IMR-90 (cell line): ENCODE results near the gene ASCL3. TPM values are rescaled to one million over a fixed set of nuclear protein-coding genes. Genes with fewer than 3 reads are reported as not detected.
A peak's percentile ranks its signal among the peaks of the same experiment; 100 is the strongest.

Experiments used
- ATAC-seq: fragments of 200-7000 bp; cut with Tn5 transposase; 2 replicates; pipeline ENCODE4 v1.9.1; 2020; ENCODE audit warnings: low read depth, mild to moderate bottlenecking, moderate library complexity
- BruUV-seq: library from RNA; stranded (reverse); fragments of 400-500 nt; replicated peaks from 2 replicates; lab custom pipeline; 2021; lab: Mats Ljungman, UMichigan
- CTCF ChIA-PET: fragments of 300-600 bp; formaldehyde crosslinking; extraction: SDS; loops from one replicate; lab custom pipeline; 2021; ENCODE audit warnings: antibody characterized with exemption; lab: Yijun Ruan, JAX
- POLR2A ChIA-PET: fragments of 300-600 bp; sonication (Branson Sonifier 250); formaldehyde crosslinking; loops from one replicate; lab custom pipeline; 2022; ENCODE audit warnings: antibody characterized with exemption; ENCODE audit not compliant: unreplicated experiment; lab: Charles Lee
- DNase-seq: peaks from one replicate; pipeline ENCODE4 v3.0.0; 2013
- H2AFZ ChIP-seq: replicated peaks from 2 replicates; pipeline ENCODE3; 2013; ENCODE audit warnings: low read length, mild to moderate bottlenecking; ENCODE audit not compliant: poor library complexity
- H2AK5ac ChIP-seq: 2 replicates; pipeline ENCODE4 v1.6.1; 2013; ENCODE audit warnings: low read depth, low read length, inconsistent platforms
- H2AK9ac ChIP-seq: replicated peaks from 2 replicates; pipeline ENCODE3; 2013; ENCODE audit warnings: mild to moderate bottlenecking, low read depth, low read length, moderate library complexity; ENCODE audit not compliant: poor library complexity
- H2BK120ac ChIP-seq: 2 replicates; pipeline ENCODE4 v1.6.1; 2013; ENCODE audit warnings: low read depth, low read length, inconsistent platforms
- H2BK15ac ChIP-seq: 3 replicates; pipeline ENCODE4 v1.6.1; 2013; ENCODE audit warnings: low read depth, low read length, inconsistent platforms
- H2BK20ac ChIP-seq: 2 replicates; pipeline ENCODE4 v1.6.1; 2013; ENCODE audit warnings: low read depth, mild to moderate bottlenecking, inconsistent platforms, low read length, moderate library complexity
- H2BK5ac ChIP-seq: 2 replicates; pipeline ENCODE4 v1.6.1; 2013; ENCODE audit warnings: mild to moderate bottlenecking, low read depth, low read length, inconsistent platforms; ENCODE audit not compliant: poor library complexity, severe bottlenecking
- H3K14ac ChIP-seq: replicated peaks from 2 replicates; pipeline ENCODE4 v1.6.1; 2013; ENCODE audit warnings: low read depth, low read length, inconsistent platforms
- H3K18ac ChIP-seq: 2 replicates; pipeline ENCODE4 v1.6.1; 2013; ENCODE audit warnings: low read depth, low read length, control low read depth
- H3K23ac ChIP-seq: 2 replicates; pipeline ENCODE4 v1.6.1; 2013; ENCODE audit warnings: low read depth, low read length, inconsistent platforms
- H3K27ac ChIP-seq: 2 replicates; pipeline ENCODE4 v1.5.1; 2013; ENCODE audit warnings: mild to moderate bottlenecking, control low read depth, low read length; ENCODE audit not compliant: insufficient read depth
- H3K27me3 ChIP-seq: 2 replicates; pipeline ENCODE4 v1.6.1; 2013; ENCODE audit warnings: low read length; ENCODE audit not compliant: control insufficient read depth, insufficient read depth
- H3K36me3 ChIP-seq: 2 replicates; pipeline ENCODE4 v1.6.1; 2013; ENCODE audit warnings: low read length, mixed read lengths; ENCODE audit not compliant: control insufficient read depth, insufficient read depth
- H3K4ac ChIP-seq: 2 replicates; pipeline ENCODE4 v1.6.1; 2013; ENCODE audit warnings: low read depth, low read length, inconsistent platforms
- H3K4me1 ChIP-seq: 2 replicates; pipeline ENCODE4 v1.6.1; 2013; ENCODE audit warnings: low read length, mixed read lengths; ENCODE audit not compliant: control insufficient read depth, insufficient read depth
- H3K4me2 ChIP-seq: 2 replicates; pipeline ENCODE4 v1.6.1; 2013; ENCODE audit warnings: low read depth, mild to moderate bottlenecking, control low read depth, low read length, moderate library complexity
- H3K4me3 ChIP-seq: 2 replicates; pipeline ENCODE4 v1.5.1; 2013; ENCODE audit warnings: low read depth, mild to moderate bottlenecking, control low read depth, low read length, moderate library complexity; ENCODE audit not compliant: insufficient read depth
- H3K56ac ChIP-seq: 2 replicates; pipeline ENCODE4 v1.6.1; 2013; ENCODE audit warnings: low read length, inconsistent platforms; ENCODE audit not compliant: insufficient read depth; ENCODE audit errors: extremely low read depth
- H3K79me1 ChIP-seq, 2 experiments: 2 replicates each; pipeline ENCODE4 v1.6.1; 2013; ENCODE audit warnings: low read length in 2 of 2, inconsistent platforms in 1 of 2, low read depth in 1 of 2
- H3K9ac ChIP-seq: 2 replicates; pipeline ENCODE4 v1.6.1; 2013; ENCODE audit warnings: low read depth, low read length, control low read depth
- H3K9me1 ChIP-seq: 2 replicates; pipeline ENCODE4 v1.6.1; 2013; ENCODE audit warnings: low read length, inconsistent platforms; ENCODE audit not compliant: insufficient read depth
- H3K9me3 ChIP-seq: 2 replicates; pipeline ENCODE4 v1.6.1; 2013; ENCODE audit warnings: low read length; ENCODE audit not compliant: control insufficient read depth, insufficient read depth
- H4K20me1 ChIP-seq: 2 replicates; pipeline ENCODE4 v1.6.1; 2013; ENCODE audit warnings: low read length, inconsistent platforms; ENCODE audit not compliant: insufficient read depth
- H4K5ac ChIP-seq: 2 replicates; pipeline ENCODE4 v1.6.1; 2013; ENCODE audit warnings: mild to moderate bottlenecking, low read depth, low read length, control low read depth
- H4K8ac ChIP-seq, 2 experiments: 2 replicates each; pipeline ENCODE4 v1.6.1; 2013; ENCODE audit warnings: low read depth in 2 of 2, low read length in 2 of 2, control low read depth in 1 of 2, inconsistent platforms in 1 of 2
- H4K91ac ChIP-seq: 2 replicates; pipeline ENCODE4 v1.6.1; 2013; ENCODE audit warnings: low read depth, low read length, inconsistent platforms; ENCODE audit not compliant: insufficient read depth
- BHLHE40 ChIP-seq: fragments of 150-350 bp; IDR thresholded peaks from 2 replicates; pipeline ENCODE4 v1.6.1; 2016; ENCODE audit warnings: mild to moderate bottlenecking, low read depth, low read length
- CEBPB ChIP-seq: IDR thresholded peaks from 2 replicates; pipeline ENCODE4 v1.6.1; 2012; ENCODE audit warnings: low read depth, low read length, improper control_type of control experiment
- CHD1 ChIP-seq: IDR thresholded peaks from 2 replicates; pipeline ENCODE4 v1.6.1; 2012; ENCODE audit warnings: low read depth, low read length, improper control_type of control experiment
- CTCF ChIP-seq: conservative IDR thresholded peaks from 2 replicates; pipeline ENCODE4 v1.5.1; 2012; ENCODE audit warnings: mild to moderate bottlenecking, low read depth, low read length, improper control_type of control experiment
- ELK1 ChIP-seq: fragments of 150-350 bp; IDR thresholded peaks from 2 replicates; pipeline ENCODE4 v1.6.1; 2016; ENCODE audit warnings: low read depth, mild to moderate bottlenecking, low read length, moderate library complexity, borderline replicate concordance
- FOS ChIP-seq: fragments of 150-350 bp; IDR thresholded peaks from 2 replicates; pipeline ENCODE4 v1.6.1; 2016; ENCODE audit warnings: low read depth, low read length
- MAFK ChIP-seq: IDR thresholded peaks from 2 replicates; pipeline ENCODE4 v1.6.1; 2012; ENCODE audit warnings: low read depth, low read length, improper control_type of control experiment
- MAZ ChIP-seq: IDR thresholded peaks from 2 replicates; pipeline ENCODE4 v1.6.1; 2012; ENCODE audit warnings: low read depth, mild to moderate bottlenecking, low read length, improper control_type of control experiment, moderate library complexity, borderline replicate concordance
- MXI1 ChIP-seq: IDR thresholded peaks from 2 replicates; pipeline ENCODE4 v1.6.1; 2012; ENCODE audit warnings: low read depth, mild to moderate bottlenecking, low read length, moderate library complexity, borderline replicate concordance
- NFE2L2 ChIP-seq: fragments of 150-350 bp; IDR thresholded peaks from 2 replicates; pipeline ENCODE4 v1.6.1; 2016; ENCODE audit warnings: low read depth, mild to moderate bottlenecking, low read length
- POLR2A ChIP-seq: IDR thresholded peaks from 2 replicates; pipeline ENCODE4 v1.6.1; 2012; ENCODE audit warnings: mild to moderate bottlenecking, low read depth, low read length
- RAD21 ChIP-seq: IDR thresholded peaks from 2 replicates; pipeline ENCODE4 v1.6.1; 2012; ENCODE audit warnings: low read length, improper control_type of control experiment
- RCOR1 ChIP-seq: IDR thresholded peaks from 2 replicates; pipeline ENCODE4 v1.6.1; 2012; ENCODE audit warnings: mild to moderate bottlenecking, low read length, improper control_type of control experiment; ENCODE audit not compliant: insufficient replicate concordance
- RFX5 ChIP-seq: IDR thresholded peaks from 2 replicates; pipeline ENCODE4 v1.8.0; 2012; ENCODE audit warnings: low read depth, mild to moderate bottlenecking, low read length, moderate library complexity
- SMC3 ChIP-seq: fragments of 150-350 bp; IDR thresholded peaks from 2 replicates; pipeline ENCODE4 v1.6.1; 2016; ENCODE audit warnings: low read depth, mild to moderate bottlenecking, antibody characterized with exemption, low read length, moderate library complexity
- WGBS, 2 experiments: methylation state at CpG; one replicate each; pipeline versions ENCODE4 v1.1.5 to v1.1.7; 2013; ENCODE audit warnings: missing lambda C conversion rate in 2 of 2; ENCODE audit not compliant: insufficient read length in 1 of 2; ENCODE audit errors: extremely low coverage in 2 of 2; 5-methylcytosine and 5-hydroxymethylcytosine counted together
- dilution Hi-C: fragments of 300-500 bp; cut with HindIII; formaldehyde crosslinking; loops from one replicate; pipeline ENCODE4 v1.14.3; 2018; ENCODE audit warnings: low sequenced_read_pairs; ENCODE audit not compliant: unreplicated experiment
- in situ Hi-C: fragments of 300-500 bp; cut with MboI; formaldehyde crosslinking; loops from 3 replicates; pipeline ENCODE4 v1.14.3; 2019; ENCODE audit warnings: low sequenced_read_pairs, inconsistent platforms, mixed read lengths
- intact Hi-C: fragments of 100-400 bp; cut with micrococcal nuclease; formaldehyde crosslinking; loops from 2 replicates; pipeline ENCODE4 v1.10.0; 2022
- polyA plus RNA-seq, 3 experiments: library from polyadenylated mRNA; depleted of rRNA; stranded (reverse); fragments of >200 nt; gene quantifications; 2 replicates each; pipeline ENCODE4 v1.2.3, GENCODE V29; 2012; ENCODE audit warnings: low replicate concordance in 1 of 3
- total RNA-seq: library from RNA; depleted of rRNA; stranded (reverse); fragments of >200 nt; gene quantifications from 2 replicates; pipeline ENCODE4 v1.2.3, GENCODE V29; 2012
- TF ChIP-seq, protein P1 (sequence below): fragments of 150-350 bp; IDR thresholded peaks from 2 replicates; pipeline ENCODE4 v1.6.1; 2017; ENCODE audit warnings: mild to moderate bottlenecking, antibody characterized with exemption, low read length, low read depth

The ASCL3 gene
- total and polyA plus RNA-seq, 2 of the 4 experiments (the other 2 are of a cell fraction), result not detected

DNA sequence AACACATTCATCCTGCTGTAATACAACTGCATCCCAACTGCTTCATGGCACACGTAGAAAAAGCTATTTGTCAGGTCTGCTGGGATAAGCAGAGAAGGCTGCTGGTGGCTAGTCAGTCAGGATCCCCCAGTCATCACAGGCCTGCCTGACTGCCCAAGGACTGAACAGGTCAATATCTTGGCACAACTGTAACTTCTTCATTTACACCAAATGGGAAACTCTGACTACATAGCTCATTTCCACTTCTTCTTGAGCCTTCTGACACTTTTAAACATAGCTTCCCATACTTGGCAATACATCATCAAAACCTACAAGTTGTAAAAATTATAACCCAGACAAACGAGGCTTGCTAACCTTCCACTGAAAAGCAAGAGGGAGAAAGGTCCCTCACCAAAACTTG is 18.6 kb upstream of the ASCL3 start:
- Histone ChIP-seq H3K9me1 (peaks cover 8% of the 10 kb centered on the region; the same call in 1 of the 2 replicates), H3K56ac (no peak overlapping the region), H3K4ac (no peak overlapping the region), H3K9ac (no peak overlapping the region), H3K23ac (no peak overlapping the region), H3K18ac (no peak overlapping the region), H3K27me3 (no peaks in the 10 kb centered on the region), H2AK9ac (no peak overlapping the region), H3K9me3 (no peaks in the 10 kb centered on the region), H3K79me1 (peaks cover 31 to 64% of the 10 kb centered on the region in 2 experiments), H3K4me2 (no peak overlapping the region), H4K20me1 (no peaks in the 10 kb centered on the region), H3K4me3 (no peak overlapping the region), H2BK20ac (no peak overlapping the region), H3K14ac (no peak overlapping the region), H3K4me1 (peaks cover 8% of the 10 kb centered on the region), H2BK5ac (no peak overlapping the region), H4K91ac (no peak overlapping the region), H2BK120ac (no peak overlapping the region), H2BK15ac (no peak overlapping the region), H4K5ac (no peak overlapping the region), H3K27ac (no peak overlapping the region), H4K8ac (no peak overlapping the region), H2AK5ac (peak overlapping the region; percentile 39; the same call in 1 of the 2 replicates), H2AFZ (no peak overlapping the region), H3K36me3 (peaks cover 3% of the 10 kb centered on the region; the same call in 1 of the 2 replicates)
- intact Hi-C loops (loop anchor here (5.0 kb wide), 1 partner anchor 89 kb away; no protein-coding TSS in a partner anchor), in situ Hi-C loops (loop anchor here (25.0 kb wide), 1 partner anchor 724 kb away; no protein-coding TSS in a partner anchor), dilution Hi-C loops (no loop called here)
- ChIA-PET CTCF (interaction anchor here (0.6 kb wide), 1 partner anchor 258 kb away, joined by 3 read pairs; no protein-coding TSS in a partner anchor), POLR2A (no interaction called here)
- no CpG with 5 or more reads among the region's 2 CpGs for WGBS, 2 experiments
- TF ChIP-seq RAD21 (no peak), NFE2L2 (no peak), CEBPB (no peak), ELK1 (no peak), SMC3 (no peak), MAFK (no peak), POLR2A (no peak), RFX5 (no peak), MXI1 (no peak), CHD1 (no peak), BHLHE40 (no peak), CTCF (no peak), RCOR1 (no peak), FOS (no peak), MAZ (no peak)
- TF ChIP-seq, protein P1, sequence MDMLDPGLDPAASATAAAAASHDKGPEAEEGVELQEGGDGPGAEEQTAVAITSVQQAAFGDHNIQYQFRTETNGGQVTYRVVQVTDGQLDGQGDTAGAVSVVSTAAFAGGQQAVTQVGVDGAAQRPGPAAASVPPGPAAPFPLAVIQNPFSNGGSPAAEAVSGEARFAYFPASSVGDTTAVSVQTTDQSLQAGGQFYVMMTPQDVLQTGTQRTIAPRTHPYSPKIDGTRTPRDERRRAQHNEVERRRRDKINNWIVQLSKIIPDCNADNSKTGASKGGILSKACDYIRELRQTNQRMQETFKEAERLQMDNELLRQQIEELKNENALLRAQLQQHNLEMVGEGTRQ, result no peak
- ATAC-seq (no peak), DNase-seq (no peak)
- BruUV-seq, result no TSS peak
